Brain microvascular endothelial cell (primary cell): Measurements from ENCODE around the gene DIPK1A.

Experiments used
- DNase-seq: peaks from one replicate; pipeline ENCODE4 v3.0.0-alpha.2; 2020
- H3K27ac ChIP-seq: fragments of 250-450 bp; sonication (Bioruptor Pico); 2 replicates; pipeline ENCODE4 v1.5.1; 2020; ENCODE audit warnings: mild to moderate bottlenecking, moderate library complexity
- H3K27me3 ChIP-seq: fragments of 250-450 bp; sonication (Bioruptor Pico); replicated peaks from 2 replicates; pipeline ENCODE4 v1.5.1; 2020; ENCODE audit warnings: mild to moderate bottlenecking
- H3K36me3 ChIP-seq: fragments of 250-450 bp; sonication (Bioruptor Pico); replicated peaks from 2 replicates; pipeline ENCODE4 v1.5.1; 2020; ENCODE audit warnings: mild to moderate bottlenecking
- H3K4me3 ChIP-seq: 2 replicates; pipeline ENCODE4 v1.5.1; 2011; ENCODE audit warnings: low read depth, mild to moderate bottlenecking, control low read depth, low read length, moderate library complexity
- CTCF ChIP-seq: IDR thresholded peaks from 2 replicates; pipeline ENCODE4 v1.5.1; 2011; ENCODE audit warnings: low read depth, mild to moderate bottlenecking, moderate library complexity, low read length, control low read depth, inconsistent platforms; ENCODE audit errors: missing control alignments
- in situ Hi-C: cut with HindIII; loops from 2 replicates; pipeline ENCODE4 v1.10.0; 2017; ENCODE audit warnings: low sequenced_read_pairs, low pct_ligation_motif_present

Gene DIPK1A

GRCh38 chr1:92953491-92953890, 7.8 kb downstream of the DIPK1A start:
- Histone ChIP-seq H3K4me3 (no peak overlapping the region), H3K36me3 (no peaks in the 10 kb centered on the region), H3K27me3 (no peaks in the 10 kb centered on the region), H3K27ac (no peak overlapping the region)
- no peak for DNase-seq
- in situ Hi-C loops: no loop called here
- no peak for TF ChIP-seq CTCF

GRCh38 chr1:92952714-92953113, 8.5 kb downstream of the DIPK1A start:
- Histone ChIP-seq H3K4me3 (no peak overlapping the region), H3K27ac (no peak overlapping the region), H3K36me3 (no peaks in the 10 kb centered on the region), H3K27me3 (no peaks in the 10 kb centered on the region)
- no peak for TF ChIP-seq CTCF
- no peak for DNase-seq
- in situ Hi-C loops: no loop called here

GRCh38 chr1:92951141-92951582, 10.1 kb downstream of the DIPK1A start:
- H3K36me3 ChIP-seq: no peaks in the 10 kb centered on the region
- H3K27me3 ChIP-seq: no peaks in the 10 kb centered on the region
- no peak for TF ChIP-seq CTCF
- H3K27ac ChIP-seq: peak overlapping the region; percentile 71
- in situ Hi-C loops: no loop called here
- DNase-seq: peak; percentile 57
- no peak overlapping the region for H3K4me3 ChIP-seq

- peak; percentile 76 for DNase-seq
- Histone ChIP-seq H3K27me3 (no peaks in the 10 kb centered on the region), H3K36me3 (no peaks in the 10 kb centered on the region), H3K27ac (peak overlapping the region; percentile 71), H3K4me3 (no peak overlapping the region)
- in situ Hi-C loops: no loop called here
- TF ChIP-seq CTCF: no peak
These were observed 11.1 kb downstream of the DIPK1A start for GRCh38 chr1:92949937-92950817.

- in situ Hi-C loops: no loop called here
- Histone ChIP-seq H3K36me3 (no peaks in the 10 kb centered on the region), H3K27me3 (no peaks in the 10 kb centered on the region), H3K4me3 (no peak overlapping the region), H3K27ac (no peak overlapping the region)
- DNase-seq: no peak
- no peak for TF ChIP-seq CTCF
These were observed 13.2 kb downstream of the DIPK1A start for GRCh38 chr1:92948071-92948470.
